IMR-90 (cell line): Measurements from ENCODE around the gene NPHS1. TPM values are rescaled to one million over a fixed set of nuclear protein-coding genes. Genes with fewer than 3 reads are reported as not detected.

ENCODE experiments used
- ATAC-seq: fragments of 200-7000 bp; cut with Tn5 transposase; 2 replicates; pipeline ENCODE4 v1.9.1; 2020; ENCODE audit warnings: low read depth, mild to moderate bottlenecking, moderate library complexity
- BruUV-seq: library from RNA; stranded (reverse); fragments of 400-500 nt; replicated peaks from 2 replicates; lab custom pipeline; 2021; lab: Mats Ljungman, UMichigan
- CTCF ChIA-PET: fragments of 300-600 bp; formaldehyde crosslinking; extraction: SDS; loops from one replicate; lab custom pipeline; 2021; ENCODE audit warnings: antibody characterized with exemption; lab: Yijun Ruan, JAX
- POLR2A ChIA-PET: fragments of 300-600 bp; sonication (Branson Sonifier 250); formaldehyde crosslinking; loops from one replicate; lab custom pipeline; 2022; ENCODE audit warnings: antibody characterized with exemption; ENCODE audit not compliant: unreplicated experiment; lab: Charles Lee
- DNase-seq: peaks from one replicate; pipeline ENCODE4 v3.0.0; 2013
- H2AFZ ChIP-seq: replicated peaks from 2 replicates; pipeline ENCODE3; 2013; ENCODE audit warnings: low read length, mild to moderate bottlenecking; ENCODE audit not compliant: poor library complexity
- H2AK5ac ChIP-seq: 2 replicates; pipeline ENCODE4 v1.6.1; 2013; ENCODE audit warnings: low read depth, low read length, inconsistent platforms
- H2AK9ac ChIP-seq: replicated peaks from 2 replicates; pipeline ENCODE3; 2013; ENCODE audit warnings: mild to moderate bottlenecking, low read depth, low read length, moderate library complexity; ENCODE audit not compliant: poor library complexity
- H2BK120ac ChIP-seq: 2 replicates; pipeline ENCODE4 v1.6.1; 2013; ENCODE audit warnings: low read depth, low read length, inconsistent platforms
- H2BK15ac ChIP-seq: 3 replicates; pipeline ENCODE4 v1.6.1; 2013; ENCODE audit warnings: low read depth, low read length, inconsistent platforms
- H2BK20ac ChIP-seq: 2 replicates; pipeline ENCODE4 v1.6.1; 2013; ENCODE audit warnings: low read depth, mild to moderate bottlenecking, inconsistent platforms, low read length, moderate library complexity
- H2BK5ac ChIP-seq: 2 replicates; pipeline ENCODE4 v1.6.1; 2013; ENCODE audit warnings: mild to moderate bottlenecking, low read depth, low read length, inconsistent platforms; ENCODE audit not compliant: poor library complexity, severe bottlenecking
- H3K14ac ChIP-seq: replicated peaks from 2 replicates; pipeline ENCODE4 v1.6.1; 2013; ENCODE audit warnings: low read depth, low read length, inconsistent platforms
- H3K18ac ChIP-seq: 2 replicates; pipeline ENCODE4 v1.6.1; 2013; ENCODE audit warnings: low read depth, low read length, control low read depth
- H3K23ac ChIP-seq: 2 replicates; pipeline ENCODE4 v1.6.1; 2013; ENCODE audit warnings: low read depth, low read length, inconsistent platforms
- H3K27ac ChIP-seq: 2 replicates; pipeline ENCODE4 v1.5.1; 2013; ENCODE audit warnings: mild to moderate bottlenecking, control low read depth, low read length; ENCODE audit not compliant: insufficient read depth
- H3K27me3 ChIP-seq: 2 replicates; pipeline ENCODE4 v1.6.1; 2013; ENCODE audit warnings: low read length; ENCODE audit not compliant: control insufficient read depth, insufficient read depth
- H3K36me3 ChIP-seq: 2 replicates; pipeline ENCODE4 v1.6.1; 2013; ENCODE audit warnings: low read length, mixed read lengths; ENCODE audit not compliant: control insufficient read depth, insufficient read depth
- H3K4ac ChIP-seq: 2 replicates; pipeline ENCODE4 v1.6.1; 2013; ENCODE audit warnings: low read depth, low read length, inconsistent platforms
- H3K4me1 ChIP-seq: 2 replicates; pipeline ENCODE4 v1.6.1; 2013; ENCODE audit warnings: low read length, mixed read lengths; ENCODE audit not compliant: control insufficient read depth, insufficient read depth
- H3K4me2 ChIP-seq: 2 replicates; pipeline ENCODE4 v1.6.1; 2013; ENCODE audit warnings: low read depth, mild to moderate bottlenecking, control low read depth, low read length, moderate library complexity
- H3K4me3 ChIP-seq: 2 replicates; pipeline ENCODE4 v1.5.1; 2013; ENCODE audit warnings: low read depth, mild to moderate bottlenecking, control low read depth, low read length, moderate library complexity; ENCODE audit not compliant: insufficient read depth
- H3K56ac ChIP-seq: 2 replicates; pipeline ENCODE4 v1.6.1; 2013; ENCODE audit warnings: low read length, inconsistent platforms; ENCODE audit not compliant: insufficient read depth; ENCODE audit errors: extremely low read depth
- H3K79me1 ChIP-seq, 2 experiments: 2 replicates each; pipeline ENCODE4 v1.6.1; 2013; ENCODE audit warnings: low read length in 2 of 2, inconsistent platforms in 1 of 2, low read depth in 1 of 2
- H3K9ac ChIP-seq: 2 replicates; pipeline ENCODE4 v1.6.1; 2013; ENCODE audit warnings: low read depth, low read length, control low read depth
- H3K9me1 ChIP-seq: 2 replicates; pipeline ENCODE4 v1.6.1; 2013; ENCODE audit warnings: low read length, inconsistent platforms; ENCODE audit not compliant: insufficient read depth
- H3K9me3 ChIP-seq: 2 replicates; pipeline ENCODE4 v1.6.1; 2013; ENCODE audit warnings: low read length; ENCODE audit not compliant: control insufficient read depth, insufficient read depth
- H4K20me1 ChIP-seq: 2 replicates; pipeline ENCODE4 v1.6.1; 2013; ENCODE audit warnings: low read length, inconsistent platforms; ENCODE audit not compliant: insufficient read depth
- H4K5ac ChIP-seq: 2 replicates; pipeline ENCODE4 v1.6.1; 2013; ENCODE audit warnings: mild to moderate bottlenecking, low read depth, low read length, control low read depth
- H4K8ac ChIP-seq, 2 experiments: 2 replicates each; pipeline ENCODE4 v1.6.1; 2013; ENCODE audit warnings: low read depth in 2 of 2, low read length in 2 of 2, control low read depth in 1 of 2, inconsistent platforms in 1 of 2
- H4K91ac ChIP-seq: 2 replicates; pipeline ENCODE4 v1.6.1; 2013; ENCODE audit warnings: low read depth, low read length, inconsistent platforms; ENCODE audit not compliant: insufficient read depth
- CEBPB ChIP-seq: IDR thresholded peaks from 2 replicates; pipeline ENCODE4 v1.6.1; 2012; ENCODE audit warnings: low read depth, low read length, improper control_type of control experiment
- CTCF ChIP-seq: conservative IDR thresholded peaks from 2 replicates; pipeline ENCODE4 v1.5.1; 2012; ENCODE audit warnings: mild to moderate bottlenecking, low read depth, low read length, improper control_type of control experiment
- MAZ ChIP-seq: IDR thresholded peaks from 2 replicates; pipeline ENCODE4 v1.6.1; 2012; ENCODE audit warnings: low read depth, mild to moderate bottlenecking, low read length, improper control_type of control experiment, moderate library complexity, borderline replicate concordance
- MXI1 ChIP-seq: IDR thresholded peaks from 2 replicates; pipeline ENCODE4 v1.6.1; 2012; ENCODE audit warnings: low read depth, mild to moderate bottlenecking, low read length, moderate library complexity, borderline replicate concordance
- RAD21 ChIP-seq: IDR thresholded peaks from 2 replicates; pipeline ENCODE4 v1.6.1; 2012; ENCODE audit warnings: low read length, improper control_type of control experiment
- SMC3 ChIP-seq: fragments of 150-350 bp; IDR thresholded peaks from 2 replicates; pipeline ENCODE4 v1.6.1; 2016; ENCODE audit warnings: low read depth, mild to moderate bottlenecking, antibody characterized with exemption, low read length, moderate library complexity
- WGBS, 2 experiments: methylation state at CpG; one replicate each; pipeline versions ENCODE4 v1.1.5 to v1.1.7; 2013; ENCODE audit warnings: missing lambda C conversion rate in 2 of 2; ENCODE audit not compliant: insufficient read length in 1 of 2; ENCODE audit errors: extremely low coverage in 2 of 2; 5-methylcytosine and 5-hydroxymethylcytosine counted together
- dilution Hi-C: fragments of 300-500 bp; cut with HindIII; formaldehyde crosslinking; loops from one replicate; pipeline ENCODE4 v1.14.3; 2018; ENCODE audit warnings: low sequenced_read_pairs; ENCODE audit not compliant: unreplicated experiment
- in situ Hi-C: fragments of 300-500 bp; cut with MboI; formaldehyde crosslinking; loops from 3 replicates; pipeline ENCODE4 v1.14.3; 2019; ENCODE audit warnings: low sequenced_read_pairs, inconsistent platforms, mixed read lengths
- intact Hi-C: fragments of 100-400 bp; cut with micrococcal nuclease; formaldehyde crosslinking; loops from 2 replicates; pipeline ENCODE4 v1.10.0; 2022
- polyA plus RNA-seq, 3 experiments: library from polyadenylated mRNA; depleted of rRNA; stranded (reverse); fragments of >200 nt; gene quantifications; 2 replicates each; pipeline ENCODE4 v1.2.3, GENCODE V29; 2012; ENCODE audit warnings: low replicate concordance in 1 of 3
- total RNA-seq: library from RNA; depleted of rRNA; stranded (reverse); fragments of >200 nt; gene quantifications from 2 replicates; pipeline ENCODE4 v1.2.3, GENCODE V29; 2012
- TF ChIP-seq, protein P1 (sequence below): fragments of 150-350 bp; IDR thresholded peaks from 2 replicates; pipeline ENCODE4 v1.6.1; 2016; ENCODE audit warnings: low read depth, mild to moderate bottlenecking, low read length, moderate library complexity, borderline replicate concordance

The NPHS1 gene
- total and polyA plus RNA-seq, 2 of the 4 experiments (the other 2 are of a cell fraction) = not detected

GRCh38 chr19:35792312-35792711 lies 60.0 kb downstream of the NPHS1 start:
- no peaks in the 10 kb centered on the region for H3K4me1 ChIP-seq
- no peak overlapping the region for H3K4me2 ChIP-seq
- no peak overlapping the region for H3K23ac ChIP-seq
- H2BK20ac ChIP-seq = no peak overlapping the region
- H2BK120ac ChIP-seq = no peak overlapping the region
- H4K91ac ChIP-seq = no peak overlapping the region
- H3K9me1 ChIP-seq = no peaks in the 10 kb centered on the region
- dilution Hi-C loops (no loop called here), intact Hi-C loops (no loop called here), in situ Hi-C loops (no loop called here)
- no peak for TF ChIP-seq RAD21
- no peak for TF ChIP-seq SMC3
- no peak for TF ChIP-seq CTCF
- no peak for TF ChIP-seq CEBPB
- TF ChIP-seq MXI1 = no peak
- no peak for TF ChIP-seq MAZ
- TF ChIP-seq, protein P1, sequence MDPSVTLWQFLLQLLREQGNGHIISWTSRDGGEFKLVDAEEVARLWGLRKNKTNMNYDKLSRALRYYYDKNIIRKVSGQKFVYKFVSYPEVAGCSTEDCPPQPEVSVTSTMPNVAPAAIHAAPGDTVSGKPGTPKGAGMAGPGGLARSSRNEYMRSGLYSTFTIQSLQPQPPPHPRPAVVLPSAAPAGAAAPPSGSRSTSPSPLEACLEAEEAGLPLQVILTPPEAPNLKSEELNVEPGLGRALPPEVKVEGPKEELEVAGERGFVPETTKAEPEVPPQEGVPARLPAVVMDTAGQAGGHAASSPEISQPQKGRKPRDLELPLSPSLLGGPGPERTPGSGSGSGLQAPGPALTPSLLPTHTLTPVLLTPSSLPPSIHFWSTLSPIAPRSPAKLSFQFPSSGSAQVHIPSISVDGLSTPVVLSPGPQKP = no peak
- no peaks in the 10 kb centered on the region for H3K79me1 ChIP-seq
- WGBS, 2 experiments = 87% methylated on average over 10 of the region's 15 CpGs; no CpG with 5 or more reads in 1 of the 2 experiments
- H2AK5ac ChIP-seq = no peak overlapping the region
- no peak overlapping the region for H2BK5ac ChIP-seq
- H3K4ac ChIP-seq = no peak overlapping the region
- peaks cover 18% of the 10 kb centered on the region for H3K27me3 ChIP-seq
- H3K14ac ChIP-seq = no peak overlapping the region
- BruUV-seq = no TSS peak
- H3K36me3 ChIP-seq = no peaks in the 10 kb centered on the region
- H2AFZ ChIP-seq = peak overlapping the region; percentile 2
- no peaks in the 10 kb centered on the region for H4K20me1 ChIP-seq
- no peak overlapping the region for H2BK15ac ChIP-seq
- DNase-seq (no peak), ATAC-seq (no peak)
- no peak overlapping the region for H4K8ac ChIP-seq
- ChIA-PET POLR2A (no interaction called here), CTCF (no interaction called here)
- H4K5ac ChIP-seq = no peak overlapping the region
- H3K4me3 ChIP-seq = no peak overlapping the region
- H3K27ac ChIP-seq = no peak overlapping the region
- no peak overlapping the region for H3K9ac ChIP-seq
- H2AK9ac ChIP-seq = no peak overlapping the region
- H3K9me3 ChIP-seq = no peaks in the 10 kb centered on the region
- no peak overlapping the region for H3K18ac ChIP-seq
- no peak overlapping the region for H3K56ac ChIP-seq
